Hepatic stellate cell (primary cell): ENCODE results near the gene USP36.

Experiments
- DNase-seq: peaks from one replicate; pipeline ENCODE4 v3.0.0; 2011; ENCODE audit warnings: low spot score

The USP36 gene

DNA sequence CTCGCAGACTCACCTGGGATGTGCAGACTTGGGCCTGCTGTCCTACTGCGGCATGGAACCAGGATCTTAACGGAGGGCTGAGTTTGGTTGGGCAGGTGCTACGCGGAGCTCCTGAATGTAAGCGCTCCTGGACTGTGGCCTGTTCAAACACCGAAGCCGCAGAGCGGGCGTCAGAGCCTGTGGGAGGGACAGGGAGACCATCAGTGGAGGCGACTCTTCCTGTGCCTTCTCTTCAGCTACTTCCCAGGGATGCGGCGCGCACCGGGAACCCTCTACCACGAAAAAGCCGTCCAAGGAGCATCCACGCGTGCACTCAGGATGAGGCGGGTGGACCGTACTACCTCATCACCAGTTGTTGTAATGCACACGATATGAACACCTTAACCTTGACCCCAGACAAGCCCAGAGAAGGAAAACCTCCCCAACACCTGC lies 2.0 kb downstream of the USP36 start:
- no peak for DNase-seq

DNA sequence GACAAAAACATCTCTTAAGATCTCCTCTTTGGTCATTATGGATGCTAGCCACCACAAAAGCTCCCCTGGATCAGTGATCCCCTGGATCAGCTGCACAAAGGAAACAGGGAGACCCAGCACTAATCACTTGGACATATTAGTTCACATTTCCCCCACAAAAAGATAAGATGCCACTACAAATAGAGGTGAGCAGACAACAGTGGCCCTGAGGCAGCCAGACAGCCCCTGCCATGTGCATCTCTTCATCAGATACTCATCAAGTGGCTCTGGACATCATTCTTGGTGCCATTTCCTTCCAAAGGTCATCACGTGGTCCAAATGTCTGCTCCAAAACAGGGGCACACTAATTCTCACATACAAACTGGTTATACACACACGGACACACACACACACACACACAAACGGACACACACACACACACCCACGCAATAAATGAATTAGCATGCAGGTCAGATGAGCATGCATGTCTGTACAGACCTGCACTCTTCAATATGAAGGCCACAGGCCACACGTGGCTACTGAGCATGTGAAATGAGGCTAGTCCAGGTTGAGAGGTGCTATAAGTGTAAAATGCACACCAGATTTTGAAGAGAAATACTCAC lies 4.1 kb downstream of the USP36 start:
- DNase-seq: no peak

DNA sequence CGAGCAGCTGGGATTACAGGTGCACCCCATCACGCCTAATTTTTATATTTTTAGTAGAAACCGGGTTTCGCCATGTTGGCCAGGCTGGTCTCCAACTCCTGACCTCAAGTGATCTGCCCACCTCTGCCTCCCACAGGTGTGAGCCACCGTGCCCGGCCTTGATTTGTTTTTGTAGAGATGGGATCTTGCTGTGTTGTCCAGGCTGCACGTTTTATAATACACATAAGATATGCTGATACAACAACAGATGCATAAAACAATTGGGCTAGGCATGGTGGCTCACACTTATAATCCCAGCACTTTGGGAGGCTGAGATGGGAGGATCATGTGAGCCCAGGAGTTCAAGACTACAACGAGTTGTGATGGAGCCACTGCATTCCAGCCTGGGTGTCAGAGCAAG lies 6.0 kb downstream of the USP36 start:
- no peak for DNase-seq

DNA sequence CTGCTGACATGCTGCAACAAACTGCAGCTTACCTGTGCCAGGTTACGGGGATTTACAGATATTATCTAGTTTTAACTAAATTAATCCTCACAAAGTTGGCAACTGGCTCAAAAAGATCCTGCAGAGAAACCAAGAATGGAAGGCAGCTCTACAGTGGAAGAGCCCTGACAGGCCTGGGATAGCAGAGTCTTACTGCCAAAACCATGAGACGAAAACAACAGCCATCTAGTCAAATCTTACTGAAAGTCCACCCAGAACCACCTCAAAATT lies 8.1 kb downstream of the USP36 start:
- DNase-seq: no peak

DNA sequence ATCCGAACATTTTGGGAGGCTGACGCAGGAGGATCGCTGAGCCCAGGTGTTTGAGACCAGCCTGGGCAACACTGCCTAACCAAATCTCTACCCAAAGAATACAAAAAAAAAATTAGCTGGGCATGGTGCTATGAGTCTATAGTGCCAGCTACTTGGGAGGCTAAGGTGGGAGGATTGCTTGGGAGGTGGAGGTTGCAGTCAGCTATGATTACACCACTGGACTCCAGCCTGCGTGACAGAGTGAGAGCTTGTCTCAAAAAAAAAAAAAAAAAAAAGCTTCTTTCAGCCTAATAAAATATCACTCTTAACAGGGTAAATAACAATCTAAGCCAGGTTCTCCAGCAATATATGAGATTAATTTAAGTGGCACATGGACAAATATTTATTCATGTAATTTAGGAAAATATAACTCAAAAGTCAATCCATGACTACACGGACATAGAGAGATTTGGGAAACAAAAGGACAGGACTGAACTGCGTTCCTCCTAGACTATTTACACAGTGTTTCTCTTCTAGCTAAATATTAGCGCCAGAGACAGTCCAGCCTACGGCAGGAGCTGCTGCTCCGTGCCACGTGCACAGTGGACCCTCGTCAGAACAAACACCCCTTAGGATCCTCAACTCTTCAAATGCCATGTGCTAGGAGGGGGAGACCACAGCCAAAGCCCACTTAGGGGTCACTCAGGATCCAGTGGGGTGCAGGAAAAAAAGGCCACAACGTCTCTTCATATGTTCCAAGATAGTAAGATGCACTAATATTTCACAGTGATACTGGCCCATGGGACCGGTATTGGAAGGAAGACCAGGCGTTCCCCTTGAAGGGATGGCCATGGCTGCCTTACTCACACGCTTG lies 8.7 kb downstream of the USP36 start:
- no peak for DNase-seq

DNA sequence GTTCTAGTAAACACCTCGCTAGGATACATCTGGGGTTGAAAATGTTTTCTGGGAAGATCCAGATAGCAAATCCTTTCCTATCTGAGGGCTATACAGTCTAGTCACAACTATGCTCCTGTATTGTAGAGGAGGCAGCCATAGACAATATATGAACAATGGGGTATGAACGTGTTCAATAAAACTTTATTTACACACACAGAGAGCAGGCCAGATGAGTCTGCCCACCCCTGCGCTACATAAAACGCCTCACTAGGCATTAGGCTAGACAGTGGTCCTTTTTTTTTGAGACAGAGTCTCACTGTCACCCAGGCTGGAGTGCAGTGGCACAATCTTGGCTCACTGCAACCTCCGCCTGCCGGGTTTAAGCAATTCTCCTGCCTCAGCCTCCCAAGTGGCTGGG lies 11.1 kb downstream of the USP36 start:
- DNase-seq: no peak

DNA sequence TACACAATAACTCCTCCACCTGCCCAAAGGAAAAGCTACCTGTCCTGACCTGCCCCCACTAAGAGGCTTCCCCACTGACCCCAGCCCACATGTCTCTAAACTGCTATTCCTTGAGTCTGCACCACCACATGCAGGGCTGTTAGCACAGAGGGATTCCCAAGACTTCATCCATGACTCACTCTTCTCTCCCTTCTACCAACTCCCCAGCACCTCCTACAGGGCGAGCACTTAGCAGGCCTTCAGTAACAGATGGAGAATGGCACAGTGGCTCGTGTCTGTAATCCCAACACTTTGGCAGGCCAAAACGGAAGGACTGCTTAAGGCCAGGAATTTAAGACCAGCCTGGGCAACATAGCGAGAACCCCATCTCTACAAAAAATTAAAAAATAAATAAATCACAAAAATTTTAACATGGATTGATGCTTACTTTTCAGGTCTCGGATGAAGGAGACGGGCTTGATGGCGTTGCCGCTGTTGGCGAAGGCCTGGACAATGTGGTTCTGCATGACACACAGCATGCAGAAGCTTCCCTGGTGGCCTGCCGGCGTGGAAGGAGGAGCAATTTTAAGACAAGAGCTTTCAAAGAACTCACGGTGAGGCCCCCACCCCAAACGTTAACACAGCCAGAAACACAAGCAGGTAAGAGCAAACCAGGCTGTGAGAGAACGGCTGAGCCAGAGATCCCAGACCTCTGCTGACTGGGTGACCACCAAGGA lies 12.0 kb downstream of the USP36 start:
- peak; percentile 74 for DNase-seq

DNA sequence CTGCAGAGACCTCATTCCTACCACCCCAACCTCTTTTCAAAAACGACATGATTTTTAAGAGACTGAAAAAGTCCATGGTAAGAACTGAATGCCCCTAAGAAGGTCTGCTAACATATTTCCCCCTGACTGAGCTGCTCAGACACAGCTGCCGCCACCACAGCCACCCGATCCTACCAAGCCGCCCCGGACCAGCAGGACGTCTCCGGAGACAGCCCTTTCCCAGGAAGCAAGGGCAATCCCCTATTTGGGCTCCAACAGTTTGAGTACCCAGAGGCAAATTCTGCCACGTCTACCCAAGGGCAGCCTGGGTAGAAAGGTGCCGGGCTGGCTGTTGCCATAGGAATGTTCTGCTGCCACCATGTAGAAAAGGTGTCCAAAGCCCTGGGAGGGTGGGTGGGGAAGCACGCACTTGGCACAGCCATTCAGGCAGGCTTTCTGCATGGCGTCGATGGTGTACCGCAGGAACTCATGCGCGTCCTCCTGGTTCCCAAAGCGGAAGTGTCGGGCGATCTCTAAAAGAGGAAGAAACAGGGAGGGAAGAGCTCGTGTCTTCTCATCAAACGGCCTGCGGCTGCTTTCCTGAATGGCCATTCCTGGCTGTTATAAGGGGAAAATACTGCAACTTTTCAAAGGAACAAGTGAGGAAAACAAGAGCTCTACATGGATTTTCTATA lies 13.6 kb downstream of the USP36 start:
- no peak for DNase-seq

DNA sequence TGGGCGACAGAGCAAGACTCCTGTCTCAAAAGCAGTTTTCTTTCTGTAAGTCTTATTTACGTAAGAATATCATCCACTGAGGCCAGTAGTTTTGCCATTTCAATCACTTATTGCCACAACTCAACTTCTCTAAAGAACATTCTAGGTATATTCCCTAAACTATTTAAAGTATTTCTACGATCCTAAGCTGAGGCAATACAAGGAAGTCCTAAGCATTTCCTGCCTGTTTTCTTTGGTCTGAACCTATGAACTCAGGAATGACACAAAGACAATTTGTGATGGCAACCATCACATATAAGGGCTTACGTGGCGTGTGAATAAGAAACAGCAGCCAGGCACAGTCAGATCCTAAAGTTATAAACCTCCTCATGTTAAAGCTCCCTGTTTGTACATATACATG lies 14.2 kb downstream of the USP36 start:
- no peak for DNase-seq

DNA sequence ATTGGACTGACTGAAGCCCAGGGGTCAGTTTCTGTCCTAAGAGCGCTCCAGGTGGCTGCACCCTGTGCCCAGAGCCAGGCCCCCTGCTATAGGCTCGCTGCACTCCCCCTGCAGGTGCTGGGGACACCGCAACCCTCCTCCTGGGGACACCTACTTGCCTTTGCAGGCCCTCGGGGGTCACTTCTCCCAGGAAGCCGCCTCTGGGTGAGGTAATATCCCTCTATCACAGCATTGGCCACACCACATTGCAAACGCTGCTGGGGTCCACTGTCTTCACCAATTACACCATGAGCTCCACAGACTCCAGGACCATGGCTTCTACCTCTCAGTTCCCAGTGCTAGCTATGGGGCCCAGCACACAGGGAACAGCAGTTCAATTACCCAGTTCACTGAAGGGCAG lies 14.9 kb downstream of the USP36 start:
- no peak for DNase-seq

DNA sequence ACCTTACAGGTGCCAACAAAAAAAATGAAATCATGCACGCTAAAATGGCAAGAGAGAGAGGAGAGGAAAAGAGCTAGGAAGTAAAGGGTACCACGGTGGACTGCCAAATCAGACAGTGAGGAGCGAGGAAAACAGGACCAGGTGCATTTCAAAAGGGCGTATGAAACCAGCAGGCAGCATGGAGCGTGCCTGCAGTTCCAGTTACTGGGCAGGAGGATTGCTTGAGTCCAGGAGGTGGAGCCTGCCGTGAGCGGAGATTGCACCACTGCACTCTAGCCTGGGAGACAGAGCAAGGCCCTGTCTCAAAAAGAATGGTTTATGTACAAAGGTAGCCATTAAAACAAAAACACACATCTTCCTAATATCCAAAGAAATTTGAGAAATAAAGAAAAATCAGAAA lies 16.4 kb downstream of the USP36 start:
- DNase-seq: no peak

DNA sequence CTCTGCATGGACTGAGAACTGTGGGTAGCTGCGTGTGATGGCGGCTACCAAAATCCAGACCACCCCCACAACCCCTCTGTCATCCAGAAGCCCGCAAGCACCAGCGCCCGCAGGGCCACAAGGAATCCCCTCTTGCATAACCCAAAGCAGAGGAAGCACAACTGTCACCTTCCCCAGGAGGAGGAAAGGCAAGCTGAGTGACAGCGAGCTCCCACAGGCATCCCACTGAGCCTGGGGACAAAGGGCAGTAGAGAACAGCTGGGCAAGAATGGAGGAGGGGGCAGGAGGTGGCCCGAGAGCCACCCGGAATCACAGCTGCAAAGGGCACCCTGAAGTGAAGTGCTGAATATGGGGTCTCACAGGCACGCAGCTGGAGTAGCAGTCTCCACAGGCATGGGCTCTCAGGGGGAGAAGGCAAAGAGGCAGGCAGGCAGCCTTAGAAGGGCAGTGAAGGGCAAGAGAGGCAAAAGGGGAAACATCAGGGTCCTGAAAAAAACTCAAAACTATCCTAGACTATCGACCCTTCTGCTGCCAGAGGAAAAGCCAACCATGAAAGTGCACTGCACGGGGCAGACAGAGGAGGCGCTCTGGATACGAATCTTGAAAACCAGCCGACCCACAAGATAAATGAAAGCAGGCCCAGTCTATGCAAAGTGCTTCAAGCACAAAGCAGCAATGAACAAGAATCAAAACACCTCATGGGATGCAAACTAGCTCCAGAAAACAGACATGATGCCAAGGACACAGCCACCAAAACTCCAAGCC lies 17.1 kb downstream of the USP36 start:
- DNase-seq: no peak

DNA sequence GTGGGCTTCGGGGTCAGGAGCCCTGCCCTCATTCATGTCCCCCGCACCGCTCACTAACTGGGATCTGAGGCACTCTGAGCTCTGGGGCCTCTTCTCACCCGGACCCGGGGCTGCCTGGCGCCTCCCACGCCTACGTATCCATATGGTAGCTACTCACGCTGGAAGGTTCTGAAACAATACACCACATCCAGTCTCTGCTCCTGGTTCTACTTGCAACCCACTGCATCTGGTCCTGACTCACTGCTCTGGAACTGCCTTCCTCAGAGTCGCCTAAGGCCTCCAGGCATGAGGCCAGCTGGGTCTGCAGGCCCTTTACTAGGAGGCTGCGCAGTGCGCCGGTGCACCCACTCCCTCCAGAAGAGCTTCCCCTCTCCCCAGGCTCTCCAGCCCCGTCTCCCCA lies 18.1 kb downstream of the USP36 start:
- DNase-seq: peak; percentile 91

DNA sequence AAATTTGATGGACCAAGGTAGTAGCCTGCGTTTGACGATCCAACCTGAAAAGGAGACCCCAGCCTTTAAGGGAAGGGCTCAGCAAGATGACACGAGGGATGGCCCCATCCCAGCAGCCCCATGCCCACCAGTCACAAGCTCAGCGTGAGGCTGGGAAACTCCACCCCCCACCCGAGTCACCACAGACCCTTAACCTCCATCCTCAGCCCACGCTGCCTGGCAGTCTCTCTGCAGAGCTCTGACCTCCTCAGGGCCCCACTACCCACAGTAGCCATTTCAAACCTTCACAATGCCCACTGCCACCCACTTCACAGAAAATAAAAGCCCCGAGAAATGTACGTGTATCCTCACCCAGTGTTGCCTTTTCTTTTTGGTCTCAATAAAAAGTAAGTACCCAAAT lies 18.7 kb downstream of the USP36 start:
- DNase-seq: no peak

DNA sequence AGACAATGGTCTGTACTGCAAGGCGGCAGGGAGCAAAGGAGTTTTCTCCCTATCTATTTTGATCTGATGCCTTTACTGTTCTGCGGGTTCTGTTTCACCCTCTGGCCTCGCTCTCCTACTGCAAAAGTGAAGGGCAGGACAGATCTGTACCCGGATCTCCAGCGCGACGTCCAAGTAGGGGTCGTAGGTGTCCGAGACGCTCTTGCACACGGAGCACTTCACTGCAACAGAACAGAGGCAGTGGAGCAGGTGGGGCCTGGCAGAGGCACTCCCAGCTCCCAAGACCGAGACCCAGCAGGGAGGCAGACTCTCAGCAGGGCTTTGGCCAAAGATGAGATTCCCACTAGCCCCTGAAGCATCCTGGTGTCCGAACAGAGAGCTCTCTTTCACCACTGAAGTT lies 19.8 kb downstream of the USP36 start:
- no peak for DNase-seq

DNA sequence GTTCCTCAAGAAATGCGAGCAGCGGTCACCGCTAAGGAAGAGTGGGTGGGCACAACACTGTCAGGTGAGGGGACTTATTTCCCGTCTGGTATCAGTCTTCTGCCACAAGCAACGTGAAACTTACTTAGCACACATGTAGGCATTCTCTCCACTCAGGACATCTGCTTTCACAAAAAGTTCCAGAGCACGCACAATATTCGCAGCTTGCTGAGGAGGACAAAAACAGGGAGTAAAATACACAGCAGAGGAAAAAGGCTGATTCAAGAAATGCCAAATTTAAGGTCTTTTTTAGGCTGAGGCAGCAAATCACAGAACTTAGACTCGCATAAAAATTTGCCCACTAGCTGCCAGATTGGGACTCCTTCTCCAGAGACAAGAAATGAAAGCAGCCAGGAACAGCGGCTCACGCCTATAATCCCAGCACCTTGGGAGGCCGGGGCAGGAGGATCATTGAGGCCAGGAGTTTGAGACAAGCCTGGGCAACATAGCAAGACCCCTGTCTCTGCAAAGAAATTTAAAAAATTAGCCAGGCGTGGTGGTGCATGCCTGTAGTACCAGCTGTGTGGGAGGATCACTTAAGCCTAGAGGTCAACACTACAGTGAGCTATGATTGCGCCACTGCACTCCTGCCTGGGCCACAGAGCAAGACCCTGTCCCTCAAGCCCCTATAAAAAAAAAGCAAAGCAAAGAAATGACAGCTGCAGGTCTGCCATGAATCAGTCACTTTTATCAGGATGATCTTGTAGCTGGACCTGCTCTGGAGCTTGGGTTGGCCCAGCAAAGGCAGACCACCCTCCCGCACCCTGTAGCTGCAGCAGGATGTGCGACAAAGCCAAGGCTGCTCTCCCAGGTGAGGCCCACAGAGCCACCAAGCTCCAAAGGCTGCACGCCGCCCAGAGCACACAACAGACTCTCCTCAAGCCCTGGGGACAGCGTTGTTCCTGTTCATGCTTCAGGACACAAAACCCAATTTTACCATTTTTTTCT lies 20.5 kb downstream of the USP36 start:
- DNase-seq: no peak

DNA sequence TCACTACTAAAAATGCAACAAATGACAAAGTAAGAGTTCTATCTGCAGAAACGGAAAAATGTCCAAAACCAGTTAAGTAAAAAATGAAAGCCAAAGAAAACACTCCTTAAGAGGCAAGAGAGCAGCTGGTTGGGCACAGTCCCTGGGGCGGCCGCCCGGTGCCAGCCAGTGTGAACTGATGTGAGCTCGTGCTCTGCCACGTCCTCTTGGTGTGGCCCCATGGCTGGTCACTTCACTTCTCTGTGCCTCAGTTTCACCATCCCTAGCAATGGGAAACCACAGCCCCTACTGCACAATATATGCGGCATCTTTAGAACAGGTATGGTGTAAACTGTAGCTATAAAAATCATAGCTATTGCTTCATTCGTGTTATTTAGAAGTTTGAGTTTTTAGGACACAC lies 21.2 kb downstream of the USP36 start:
- DNase-seq: no peak

DNA sequence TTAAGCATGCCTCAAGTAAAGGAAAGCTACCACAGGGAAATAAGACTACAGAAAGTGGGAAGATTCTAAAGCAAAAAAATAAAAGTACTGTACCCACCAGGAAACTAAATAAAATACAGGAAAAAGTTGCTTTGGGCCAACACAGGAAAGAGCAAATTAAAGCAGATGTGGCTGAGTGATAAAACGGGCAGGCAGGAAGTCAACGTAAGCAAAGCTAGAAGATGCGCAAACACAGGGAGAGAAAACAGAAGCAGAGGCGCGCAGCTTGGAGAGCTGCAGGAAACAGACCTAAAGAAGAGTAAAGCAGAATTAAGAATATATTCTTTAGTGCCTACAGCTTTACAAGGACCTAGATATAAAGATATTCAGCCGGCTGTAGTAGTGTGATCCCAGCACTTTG lies 21.7 kb downstream of the USP36 start:
- no peak for DNase-seq

DNA sequence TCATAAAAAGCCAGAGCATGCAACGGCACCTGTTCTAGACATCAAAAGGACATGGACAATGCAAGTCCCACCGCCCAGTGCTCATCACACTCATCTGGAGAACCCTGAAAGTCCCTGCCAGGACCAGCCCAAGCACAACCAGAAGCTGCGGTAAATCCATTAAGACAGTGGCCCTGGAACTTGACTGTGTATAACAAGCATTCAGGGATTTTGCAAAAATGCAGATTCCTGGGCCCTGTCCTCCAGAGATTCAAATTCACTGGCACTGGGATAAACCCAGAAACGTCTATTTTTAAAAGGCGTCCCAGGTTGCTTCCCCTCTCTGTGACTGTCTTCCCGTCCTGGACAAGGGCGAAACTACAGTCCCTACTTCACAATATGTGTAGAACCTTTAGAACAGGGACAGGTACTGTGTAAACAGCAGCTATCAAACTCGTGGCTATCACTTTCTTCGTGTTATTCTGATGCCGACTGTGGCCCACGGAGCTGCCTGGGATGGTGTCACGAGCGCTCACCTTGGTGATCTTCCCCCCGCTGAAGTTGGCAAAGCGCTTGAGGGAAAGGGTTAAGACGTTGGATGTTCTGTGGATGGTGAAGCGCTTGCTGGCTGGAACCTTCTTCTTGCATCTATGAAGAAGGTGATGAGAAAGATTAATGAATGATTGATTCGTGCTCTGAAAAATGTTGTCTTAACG lies 22.3 kb downstream of the USP36 start:
- DNase-seq: no peak

DNA sequence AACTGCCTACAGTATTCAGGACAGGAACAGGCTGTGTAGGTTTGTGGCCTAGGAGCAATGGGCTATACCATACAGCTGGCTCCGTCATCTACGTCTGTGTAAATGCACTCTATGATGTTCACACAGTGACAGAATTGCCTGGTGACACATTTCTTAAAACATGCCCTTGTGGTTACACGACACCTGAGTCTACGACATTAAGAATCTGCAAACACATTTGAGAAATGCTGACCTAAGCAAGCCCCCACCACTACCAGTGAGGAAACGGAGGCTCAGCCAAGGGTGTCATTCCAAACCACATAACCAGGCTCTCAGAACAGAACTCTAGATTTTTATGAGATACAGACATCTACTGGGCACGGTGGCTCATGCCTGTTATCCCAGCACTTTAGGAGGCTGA lies 23.5 kb downstream of the USP36 start:
- DNase-seq: no peak
